GM10248 (cell line): ENCODE results near the gene MINDY1.

ENCODE experiments used
- CTCF ChIA-PET: fragments of 300-600 bp; sonication (Branson Sonifier 250); formaldehyde crosslinking; extraction: SDS; loops from one replicate; lab custom pipeline; 2021; ENCODE audit warnings: antibody characterized with exemption; lab: Yijun Ruan, JAX
- POLR2A ChIA-PET: fragments of 350-650 bp; sonication (Branson Sonifier 250); formaldehyde crosslinking; extraction: SDS; loops from one replicate; lab custom pipeline; 2020; ENCODE audit warnings: antibody characterized with exemption; lab: Yijun Ruan, JAX
- DNase-seq: peaks from one replicate; pipeline ENCODE4 v3.0.0; 2012; ENCODE audit errors: extremely low spot score
- TF ChIP-seq, protein P1 (sequence below): IDR thresholded peaks from 2 replicates; pipeline ENCODE4 v1.5.1; 2012; ENCODE audit warnings: mild to moderate bottlenecking, low read depth; ENCODE audit errors: extremely low read depth, missing control alignments, control extremely low read depth

The MINDY1 gene, protein sequence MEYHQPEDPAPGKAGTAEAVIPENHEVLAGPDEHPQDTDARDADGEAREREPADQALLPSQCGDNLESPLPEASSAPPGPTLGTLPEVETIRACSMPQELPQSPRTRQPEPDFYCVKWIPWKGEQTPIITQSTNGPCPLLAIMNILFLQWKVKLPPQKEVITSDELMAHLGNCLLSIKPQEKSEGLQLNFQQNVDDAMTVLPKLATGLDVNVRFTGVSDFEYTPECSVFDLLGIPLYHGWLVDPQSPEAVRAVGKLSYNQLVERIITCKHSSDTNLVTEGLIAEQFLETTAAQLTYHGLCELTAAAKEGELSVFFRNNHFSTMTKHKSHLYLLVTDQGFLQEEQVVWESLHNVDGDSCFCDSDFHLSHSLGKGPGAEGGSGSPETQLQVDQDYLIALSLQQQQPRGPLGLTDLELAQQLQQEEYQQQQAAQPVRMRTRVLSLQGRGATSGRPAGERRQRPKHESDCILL

DNA sequence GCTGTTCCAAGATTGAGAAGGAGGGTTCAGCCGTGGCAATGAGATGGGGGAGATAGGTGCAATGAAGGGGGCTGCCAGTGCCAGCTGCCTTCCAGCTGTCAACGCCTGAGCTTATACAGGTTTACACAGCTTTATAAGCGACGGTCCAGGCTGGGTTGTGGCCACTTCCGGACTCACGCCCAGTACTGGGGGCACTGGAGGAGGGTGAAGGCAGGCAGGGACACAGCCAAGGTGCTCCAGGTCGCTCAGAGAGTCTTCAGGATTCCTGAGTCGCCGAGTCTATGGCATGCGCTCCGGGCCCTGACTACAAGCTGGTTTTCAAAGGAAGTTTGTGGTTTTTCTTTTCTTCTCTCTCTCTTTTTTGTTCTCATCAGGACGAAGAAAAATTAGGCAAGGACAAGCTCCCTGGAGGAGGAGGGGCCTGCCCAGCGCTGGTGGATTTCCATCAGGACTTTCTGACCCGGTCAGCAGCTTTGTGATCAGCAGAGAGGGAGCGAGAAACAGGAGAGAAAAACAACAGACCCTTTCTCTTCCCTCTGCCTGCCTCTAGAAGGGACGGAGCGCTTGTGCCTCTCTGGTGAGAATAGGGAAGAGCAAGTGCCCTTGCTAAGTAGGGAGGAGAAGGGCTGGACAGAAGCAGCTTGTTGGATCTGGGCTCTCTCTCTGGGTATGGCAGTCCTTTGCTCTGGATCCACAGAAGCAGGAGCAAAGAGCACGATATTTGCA, at the start of gene MINDY1:
Gene MINDY1 (minus strand): TSS at position 576 of the 726 bp plus-strand sequence. CDS start 4,285 bp downstream, outside the sequence.
- TF ChIP-seq, protein P1, sequence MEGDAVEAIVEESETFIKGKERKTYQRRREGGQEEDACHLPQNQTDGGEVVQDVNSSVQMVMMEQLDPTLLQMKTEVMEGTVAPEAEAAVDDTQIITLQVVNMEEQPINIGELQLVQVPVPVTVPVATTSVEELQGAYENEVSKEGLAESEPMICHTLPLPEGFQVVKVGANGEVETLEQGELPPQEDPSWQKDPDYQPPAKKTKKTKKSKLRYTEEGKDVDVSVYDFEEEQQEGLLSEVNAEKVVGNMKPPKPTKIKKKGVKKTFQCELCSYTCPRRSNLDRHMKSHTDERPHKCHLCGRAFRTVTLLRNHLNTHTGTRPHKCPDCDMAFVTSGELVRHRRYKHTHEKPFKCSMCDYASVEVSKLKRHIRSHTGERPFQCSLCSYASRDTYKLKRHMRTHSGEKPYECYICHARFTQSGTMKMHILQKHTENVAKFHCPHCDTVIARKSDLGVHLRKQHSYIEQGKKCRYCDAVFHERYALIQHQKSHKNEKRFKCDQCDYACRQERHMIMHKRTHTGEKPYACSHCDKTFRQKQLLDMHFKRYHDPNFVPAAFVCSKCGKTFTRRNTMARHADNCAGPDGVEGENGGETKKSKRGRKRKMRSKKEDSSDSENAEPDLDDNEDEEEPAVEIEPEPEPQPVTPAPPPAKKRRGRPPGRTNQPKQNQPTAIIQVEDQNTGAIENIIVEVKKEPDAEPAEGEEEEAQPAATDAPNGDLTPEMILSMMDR, result peak; percentile 28
- CTCF ChIA-PET, result interaction anchor here (0.7 to 3.9 kb wide), 26 partner anchors 11 to 752 kb away, joined by 3 to 99 read pairs (median 4); partner anchors contain the start of genes ANXA9, C1orf56, CDC42SE1 and TNFAIP8L2

DNA sequence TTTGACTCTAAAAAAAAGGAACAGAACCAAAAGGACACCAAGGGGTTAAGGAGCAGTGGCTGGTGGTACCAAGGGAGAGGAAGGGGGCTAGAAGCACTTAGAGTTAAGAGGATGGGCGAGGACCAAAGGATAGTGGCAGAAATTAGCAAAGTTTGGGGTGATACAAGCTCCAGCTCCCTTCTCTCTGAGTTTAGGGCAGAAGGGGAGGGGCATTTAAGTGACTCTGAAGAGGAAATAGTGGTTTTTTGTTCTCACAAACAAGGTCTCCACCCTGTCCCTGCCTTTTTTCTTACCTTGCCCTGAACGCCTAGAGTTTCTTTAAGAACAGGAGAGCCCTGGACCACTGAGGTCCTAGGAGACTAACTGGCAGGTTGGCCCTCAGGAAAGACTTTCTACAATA, 49.4 kb upstream of the MINDY1 start:
- no peak for DNase-seq
- TF ChIP-seq, protein P1, result no peak
- ChIA-PET POLR2A (no interaction called here), CTCF (interaction anchor here (1.1 to 9.5 kb wide), 3 partner anchors 8 to 100 kb away, joined by 3 to 69 read pairs (median 10); partner anchors contain the start of genes C1orf56, GABPB2 and TNFAIP8L2)

More for the DNA sequence above, at the start of gene MINDY1:
- POLR2A ChIA-PET, result interaction anchor here (0.6 to 1.2 kb wide), 5 partner anchors 8 to 427 kb away, joined by 3 to 16 read pairs (median 4); partner anchors contain the start of genes MCL1 and SETDB1
- DNase-seq, result peak; percentile 71

DNA sequence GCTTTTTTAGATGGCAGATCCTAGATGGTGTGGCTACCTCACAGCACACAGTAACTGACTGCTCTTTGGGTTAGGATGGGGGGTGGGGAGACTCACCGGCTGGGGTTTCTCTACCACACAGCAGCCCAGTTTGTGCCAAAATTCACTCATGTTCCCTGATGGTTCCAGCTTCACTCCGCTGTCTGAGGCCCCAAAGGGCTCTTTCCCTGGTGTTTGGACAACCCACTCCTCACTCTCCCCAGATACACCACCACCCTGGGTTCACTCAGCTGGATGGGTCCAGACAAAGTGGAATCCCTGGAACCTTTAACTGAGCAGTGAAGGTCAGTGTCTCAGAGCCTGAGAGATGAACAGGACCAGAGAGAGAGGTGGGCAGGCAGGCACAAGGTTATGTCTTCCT, 48.9 kb upstream of the MINDY1 start:
- CTCF ChIA-PET, result interaction anchor here (0.8 to 9.5 kb wide), 6 partner anchors 7 to 101 kb away, joined by 3 to 69 read pairs (median 4); partner anchors contain the start of genes C1orf56, GABPB2, MINDY1 and TNFAIP8L2

DNA sequence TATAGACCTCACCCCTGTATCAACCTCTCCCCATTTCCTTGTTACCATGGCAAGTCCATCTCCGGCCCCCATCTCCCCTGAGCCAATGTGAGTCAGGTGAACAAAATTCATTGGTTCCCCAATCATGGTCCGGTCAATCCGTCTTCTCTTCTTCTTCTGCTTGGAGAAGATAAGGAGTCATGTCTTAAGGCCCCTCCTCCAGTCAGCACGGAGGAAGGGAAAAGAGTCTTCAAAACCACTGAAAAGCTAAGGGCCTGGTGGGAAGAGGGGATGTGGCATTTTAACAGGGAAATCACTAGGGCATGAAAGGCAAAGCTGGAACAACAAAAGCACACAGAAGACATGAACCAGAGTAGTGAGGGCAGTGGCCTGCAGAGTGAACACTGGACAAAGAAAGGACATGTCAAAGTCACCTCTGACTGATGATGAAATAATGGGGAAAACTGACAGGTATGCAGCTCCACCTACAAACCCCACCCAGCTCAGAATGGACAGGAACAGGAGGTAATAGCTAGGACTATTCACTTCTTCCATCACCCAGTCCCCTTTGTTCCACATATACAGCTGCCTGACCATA, 48.4 kb upstream of the MINDY1 start:
- TF ChIP-seq, protein P1, result no peak
- POLR2A ChIA-PET, result no interaction called here
- DNase-seq, result no peak
- CTCF ChIA-PET, result interaction anchor here (0.8 to 9.5 kb wide), 5 partner anchors 7 to 49 kb away, joined by 3 to 69 read pairs (median 5); partner anchors contain the start of genes C1orf56, GABPB2 and MINDY1

More for the DNA sequence above, 48.9 kb upstream of the MINDY1 start:
- TF ChIP-seq, protein P1, result no peak
- DNase-seq, result no peak
- POLR2A ChIA-PET, result no interaction called here

DNA sequence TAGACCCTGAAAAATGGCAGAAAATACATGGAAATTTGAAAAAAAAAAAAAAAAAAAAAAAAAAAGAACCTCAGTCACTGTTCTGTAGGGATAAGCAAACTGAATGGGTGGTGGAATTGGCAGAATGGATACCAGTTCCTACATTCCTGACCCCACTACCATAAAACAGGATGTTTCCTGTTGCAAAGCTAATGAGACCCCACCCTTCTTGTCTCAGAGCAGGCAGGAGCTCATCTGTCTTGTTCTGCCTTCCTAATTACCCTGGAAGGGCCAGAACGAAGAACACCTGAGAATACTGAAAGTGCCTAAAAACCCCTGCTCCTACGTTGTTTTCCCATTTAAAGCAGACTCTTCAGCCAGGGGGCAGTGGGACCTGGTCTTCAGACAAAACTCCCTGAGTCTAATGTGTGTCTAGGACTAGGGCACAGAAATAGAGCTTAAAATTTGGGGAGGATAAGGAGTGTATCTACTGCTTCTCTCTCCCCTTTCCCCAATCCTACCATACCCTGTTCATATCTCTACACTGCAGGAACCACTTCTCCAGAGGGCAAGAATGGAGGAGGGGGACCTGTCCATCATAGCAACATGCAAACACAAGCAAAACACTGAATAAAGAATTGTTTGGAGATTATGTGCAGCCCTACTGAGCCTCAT, 44.8 kb upstream of the MINDY1 start:
- POLR2A ChIA-PET, result interaction anchor here (0.6 kb wide), 1 partner anchor 29 kb away, joined by 3 read pairs; no protein-coding TSS in a partner anchor
- CTCF ChIA-PET, result interaction anchor here (1.0 to 6.8 kb wide), 4 partner anchors 8 to 27 kb away, joined by 3 to 69 read pairs (median 6); partner anchors contain the start of genes CDC42SE1, GABPB2 and MLLT11
- TF ChIP-seq, protein P1, result no peak
- no peak for DNase-seq
